ENCODE measurements around the gene TTC21A. TPM values are rescaled to one million over a fixed set of nuclear protein-coding genes. Genes with fewer than 3 reads are reported as not detected.

Gene TTC21A
- total RNA-seq, 3 donors from 2014 or later: 5.9 to 16.1 (median 13.1) TPM

GRCh38 chr3:39137991-39138803 lies 30.7 kb downstream of the TTC21A start:
- intact Hi-C loops (cut with DNase I; ENCODE audit: low total_unique reads): no loop called here
- DNase-seq (ENCODE audit: low spot score in 2 of 2): no peak
- H3K9me3 ChIP-seq: no peaks in the 10 kb centered on the region

GRCh38 chr3:39138804-39139415 lies 31.4 kb downstream of the TTC21A start:
- peak overlapping the region; percentile 59 to 94 for H3K27ac ChIP-seq
- peaks cover 11% of the 10 kb centered on the region for H3K36me3 ChIP-seq
- peaks cover 7 to 45% of the 10 kb centered on the region in 2 donors for H3K4me1 ChIP-seq
- no peak for TF ChIP-seq CTCF (IDR thresholded peaks at IDR 0.05)
- TF ChIP-seq POLR2AphosphoS5 (IDR thresholded peaks at IDR 0.05): no peak
- TF ChIP-seq POLR2A (IDR thresholded peaks at IDR 0.05): no peak
- no peak overlapping the region for H3K4me3 ChIP-seq
- intact Hi-C loops (cut with DNase I; ENCODE audit: low total_unique reads): no loop called here
- peak in 1 of 2 donors; percentile 45 for DNase-seq (ENCODE audit: low spot score in 2 of 2)
- no peaks in the 10 kb centered on the region for H3K27me3 ChIP-seq
- H3K9me3 ChIP-seq: no peaks in the 10 kb centered on the region

More at GRCh38 chr3:39137991-39138803, 30.7 kb downstream of the TTC21A start:
- H3K36me3 ChIP-seq: peaks cover 4% of the 10 kb centered on the region
- H3K27me3 ChIP-seq: no peaks in the 10 kb centered on the region
- TF ChIP-seq POLR2AphosphoS5 (IDR thresholded peaks at IDR 0.05) (no peak), POLR2A (IDR thresholded peaks at IDR 0.05) (no peak), CTCF (IDR thresholded peaks at IDR 0.05) (no peak)
- peak overlapping the region; percentile 59 to 94 for H3K27ac ChIP-seq
- H3K4me1 ChIP-seq: peaks cover 7 to 47% of the 10 kb centered on the region in 2 donors
- H3K4me3 ChIP-seq: no peak overlapping the region

GRCh38 chr3:39139442-39139841 lies 32.0 kb downstream of the TTC21A start:
- intact Hi-C loops (cut with DNase I; ENCODE audit: low total_unique reads): no loop called here
- Histone ChIP-seq H3K4me1 (peaks cover 7 to 44% of the 10 kb centered on the region in 2 donors), H3K4me3 (no peak overlapping the region), H3K27me3 (no peaks in the 10 kb centered on the region), H3K27ac (peak overlapping the region; percentile 59 to 94), H3K36me3 (peaks cover 14% of the 10 kb centered on the region), H3K9me3 (no peaks in the 10 kb centered on the region)
- DNase-seq (ENCODE audit: low spot score in 2 of 2): no peak
- TF ChIP-seq CTCF (IDR thresholded peaks at IDR 0.05) (no peak), POLR2A (IDR thresholded peaks at IDR 0.05) (no peak), POLR2AphosphoS5 (IDR thresholded peaks at IDR 0.05) (no peak)

- H3K36me3 ChIP-seq: peaks cover 14% of the 10 kb centered on the region
- H3K4me1 ChIP-seq: peaks cover 7 to 44% of the 10 kb centered on the region in 2 donors
- intact Hi-C loops (cut with DNase I; ENCODE audit: low total_unique reads): no loop called here
- DNase-seq (ENCODE audit: low spot score in 2 of 2): no peak
- TF ChIP-seq POLR2A (IDR thresholded peaks at IDR 0.05) (no peak), CTCF (IDR thresholded peaks at IDR 0.05) (no peak), POLR2AphosphoS5 (IDR thresholded peaks at IDR 0.05) (no peak)
- H3K27ac ChIP-seq: peak overlapping the region; percentile 92 to 94
- no peaks in the 10 kb centered on the region for H3K9me3 ChIP-seq
- no peak overlapping the region for H3K4me3 ChIP-seq
- H3K27me3 ChIP-seq: no peaks in the 10 kb centered on the region
Measured at GRCh38 chr3:39140341-39140971, 33.0 kb downstream of the TTC21A start.

Data from breast epithelium (tissue), 4 donors.